HG02642 (cell line): Measurements from ENCODE around the gene SKAP2.

Experiments used
- ATAC-seq: cut with Tn5 transposase; IDR thresholded peaks from one replicate; pipeline ENCODE4 v1.9.1; 2021; ENCODE audit warnings: mild to moderate bottlenecking; ENCODE audit not compliant: unreplicated experiment, poor library complexity

Gene SKAP2

GRCh38 chr7:26673271-26673670 is 191.1 kb downstream of the SKAP2 start:
- no peak for ATAC-seq

- no peak for ATAC-seq
These were observed 193.5 kb downstream of the SKAP2 start for GRCh38 chr7:26670841-26671240.

GRCh38 chr7:26670290-26670689 is 194.1 kb downstream of the SKAP2 start:
- ATAC-seq = no peak

- ATAC-seq = no peak
These were observed 195.6 kb downstream of the SKAP2 start for GRCh38 chr7:26668821-26669220.

GRCh38 chr7:26667514-26668133 is 196.8 kb downstream of the SKAP2 start:
- no peak for ATAC-seq

- no peak for ATAC-seq
These were observed 199.5 kb downstream of the SKAP2 start for GRCh38 chr7:26664735-26665416.

GRCh38 chr7:26664274-26664673 is 200.1 kb downstream of the SKAP2 start:
- no peak for ATAC-seq

GRCh38 chr7:26663874-26664273 is 200.5 kb downstream of the SKAP2 start:
- no peak for ATAC-seq

- ATAC-seq = no peak
These were observed 201.7 kb downstream of the SKAP2 start for GRCh38 chr7:26662646-26663045.

GRCh38 chr7:26659121-26659520 is 205.3 kb downstream of the SKAP2 start:
- ATAC-seq = no peak

- no peak for ATAC-seq
These were observed 205.9 kb downstream of the SKAP2 start for GRCh38 chr7:26658389-26659084.

- no peak for ATAC-seq
These were observed 206.6 kb downstream of the SKAP2 start for GRCh38 chr7:26657686-26658388.

- ATAC-seq = no peak
These were observed 207.2 kb downstream of the SKAP2 start for GRCh38 chr7:26657206-26657641.

GRCh38 chr7:26656735-26657134 is 207.7 kb downstream of the SKAP2 start:
- ATAC-seq = no peak

GRCh38 chr7:26655781-26656180 is 208.6 kb downstream of the SKAP2 start:
- no peak for ATAC-seq

GRCh38 chr7:26653430-26654399 is 210.7 kb downstream of the SKAP2 start:
- ATAC-seq = no peak

GRCh38 chr7:26652401-26653100 is 211.8 kb downstream of the SKAP2 start:
- ATAC-seq = no peak

- ATAC-seq = no peak
These were observed 214.3 kb downstream of the SKAP2 start for GRCh38 chr7:26650103-26650502.

GRCh38 chr7:26649388-26649787 is 215.0 kb downstream of the SKAP2 start:
- no peak for ATAC-seq
